Right forelimb (tissue), 1 donor: Measurements from ENCODE around the gene ARL17B.
"Not testable (repeated sequence)": the region's sequence is repeated elsewhere in the genome, so short reads cannot be mapped to it uniquely, and the experiment has no call there.

ENCODE experiments used
- DNase-seq: peaks from one replicate; pipeline ENCODE4 v3.0.0-alpha.2; 2018

Gene ARL17B

DNA sequence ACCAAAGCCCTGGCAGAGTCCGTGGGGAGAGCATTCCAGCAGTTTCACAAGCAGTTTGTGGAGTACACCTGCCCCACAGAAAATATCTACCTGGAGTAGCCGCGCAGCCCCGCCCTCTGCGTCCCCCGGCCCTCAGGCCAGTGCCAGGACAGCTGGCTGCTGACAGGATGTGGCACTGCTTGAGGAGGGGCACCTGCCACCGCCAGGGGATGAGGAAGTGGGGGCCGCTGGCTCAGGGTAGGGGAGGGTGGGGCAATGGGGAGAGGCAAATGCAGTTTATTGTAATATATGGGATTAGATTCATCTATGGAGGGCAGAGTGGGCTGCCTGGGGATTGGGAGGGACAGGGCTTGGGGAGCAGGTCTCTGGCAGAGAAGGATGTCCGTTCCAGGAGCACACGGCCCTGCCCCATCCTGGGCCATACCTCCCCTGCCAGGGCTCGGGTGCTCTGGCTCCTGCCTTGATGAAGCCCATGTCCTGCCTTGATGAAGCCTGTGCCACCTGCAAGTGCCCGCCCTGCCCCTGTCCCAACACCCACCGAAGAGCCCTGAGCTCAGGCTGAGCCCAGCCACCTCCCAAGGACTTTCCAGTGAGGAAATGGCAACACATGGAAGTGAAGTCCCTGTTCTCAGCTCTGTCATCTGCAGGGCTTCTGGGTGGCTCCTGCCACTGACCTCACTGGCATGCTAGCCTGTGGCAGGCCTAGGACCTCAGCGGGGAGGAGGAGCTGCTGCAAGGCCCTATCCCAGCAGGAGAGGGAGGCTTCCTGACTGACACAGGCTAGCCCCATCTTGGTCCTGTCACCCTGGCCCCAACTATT, 116.4 kb downstream of the ARL17B start:
- DNase-seq = not testable (repeated sequence)

DNA sequence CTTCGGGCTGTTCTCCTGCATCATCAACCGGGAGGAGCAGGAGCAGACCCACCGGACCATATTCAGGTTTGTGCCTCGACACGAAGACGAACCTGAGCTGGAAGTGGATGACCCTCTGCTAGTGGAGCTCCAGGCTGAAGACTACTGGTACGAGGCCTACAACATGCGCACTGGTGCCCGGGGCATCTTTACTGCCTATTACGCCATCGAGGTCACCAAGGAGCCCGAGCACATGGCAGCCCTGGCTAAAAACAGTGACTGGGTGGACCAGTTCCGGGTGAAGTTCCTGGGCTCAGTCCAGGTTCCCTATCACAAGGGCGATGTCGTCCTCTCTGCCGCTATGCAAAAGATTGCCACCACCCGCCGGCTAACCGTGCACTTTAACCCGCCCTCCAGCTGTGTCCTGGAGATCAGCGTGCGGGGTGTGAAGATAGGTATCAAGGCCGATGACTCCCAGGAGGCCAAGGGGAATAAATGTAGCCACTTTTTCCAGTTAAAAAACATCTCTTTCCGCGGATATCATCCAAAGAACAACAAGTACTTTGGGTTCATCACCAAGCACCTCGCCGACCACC, 117.1 kb downstream of the ARL17B start:
- not testable (repeated sequence) for DNase-seq

DNA sequence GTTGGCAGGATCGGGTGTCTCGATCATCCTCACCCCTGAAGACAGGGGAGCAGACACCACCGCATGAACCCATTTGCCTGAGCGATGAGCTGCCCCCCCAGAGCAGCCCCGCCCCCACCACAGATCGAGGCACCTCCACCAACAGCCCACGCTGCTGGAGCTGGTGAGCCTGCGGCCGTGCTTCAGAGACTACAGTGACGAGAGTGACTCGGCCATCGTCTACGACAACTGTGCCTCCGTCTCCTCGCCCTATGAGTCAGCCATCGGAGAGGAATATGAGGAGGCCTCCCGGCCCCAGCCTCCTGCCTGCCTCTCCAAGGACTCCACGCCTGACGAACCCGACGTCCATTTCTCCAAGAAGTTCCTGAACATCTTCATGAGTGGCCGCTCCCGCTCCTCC, 117.6 kb downstream of the ARL17B start:
- DNase-seq = not testable (repeated sequence)

DNA sequence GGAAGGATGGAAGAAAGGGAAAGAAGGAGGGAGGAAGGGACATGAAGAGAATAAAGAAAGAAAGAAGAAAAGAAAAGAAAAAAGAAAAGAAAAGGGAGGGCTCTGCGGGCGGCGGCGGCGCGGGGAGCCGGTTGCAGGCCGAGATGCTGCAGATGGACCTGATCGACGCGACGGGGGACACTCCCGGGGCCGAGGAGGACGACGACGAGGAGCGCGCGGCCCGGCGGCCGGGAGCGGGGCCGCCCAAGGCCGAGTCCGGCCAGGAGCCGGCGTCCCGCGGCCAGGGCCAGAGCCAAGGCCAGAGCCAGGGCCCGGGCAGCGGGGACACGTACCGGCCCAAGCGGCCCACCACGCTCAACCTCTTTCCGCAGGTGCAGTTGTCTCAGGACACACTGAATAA, 118.1 kb downstream of the ARL17B start:
- DNase-seq = not testable (repeated sequence)

DNA sequence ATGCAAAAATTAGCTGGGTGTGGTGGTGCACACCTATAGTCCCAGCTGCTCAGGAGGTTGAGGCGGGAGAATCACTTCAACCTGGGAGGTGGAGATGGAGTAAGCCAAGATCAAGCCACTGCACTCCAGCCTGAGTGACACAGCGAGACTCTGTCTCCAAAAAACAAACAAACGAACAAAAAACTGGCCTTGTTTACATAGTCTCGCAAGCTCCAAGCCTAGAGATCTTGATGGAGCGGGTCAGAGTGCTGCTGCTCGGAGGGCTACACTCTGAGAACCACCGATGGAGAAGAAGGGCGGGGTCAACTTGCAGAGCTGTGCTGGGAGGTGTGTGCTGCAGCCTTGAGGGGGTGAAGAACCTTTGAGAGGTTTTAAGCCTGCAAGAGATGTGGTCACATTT, 130.2 kb downstream of the ARL17B start:
- not testable (repeated sequence) for DNase-seq

DNA sequence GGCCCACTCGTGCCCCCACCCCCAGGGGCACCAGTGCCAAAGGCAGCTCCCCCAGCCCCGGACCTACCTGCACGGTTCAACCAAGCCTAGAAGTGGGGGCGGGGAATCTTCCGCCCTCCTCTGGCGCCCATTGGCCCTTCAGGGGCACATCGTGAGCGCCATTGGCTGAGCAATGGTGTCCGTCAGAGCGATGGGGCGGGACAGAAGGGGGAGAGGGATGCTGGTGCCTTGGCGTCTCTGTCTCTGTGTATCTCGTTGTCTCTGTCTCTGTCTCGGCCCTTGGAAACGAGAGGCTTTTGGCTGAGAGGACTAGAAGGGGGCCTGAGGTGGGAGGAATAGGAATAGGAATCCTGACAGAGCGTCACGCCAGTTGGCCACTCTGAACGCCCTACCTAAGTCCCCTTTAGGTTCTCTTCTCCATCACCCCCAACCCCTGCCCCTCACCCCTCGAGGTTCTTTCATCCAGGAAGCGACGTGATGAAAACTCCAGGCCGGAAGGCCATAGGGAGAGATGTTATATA, 136.2 kb downstream of the ARL17B start:
- peak; percentile 96 for DNase-seq

DNA sequence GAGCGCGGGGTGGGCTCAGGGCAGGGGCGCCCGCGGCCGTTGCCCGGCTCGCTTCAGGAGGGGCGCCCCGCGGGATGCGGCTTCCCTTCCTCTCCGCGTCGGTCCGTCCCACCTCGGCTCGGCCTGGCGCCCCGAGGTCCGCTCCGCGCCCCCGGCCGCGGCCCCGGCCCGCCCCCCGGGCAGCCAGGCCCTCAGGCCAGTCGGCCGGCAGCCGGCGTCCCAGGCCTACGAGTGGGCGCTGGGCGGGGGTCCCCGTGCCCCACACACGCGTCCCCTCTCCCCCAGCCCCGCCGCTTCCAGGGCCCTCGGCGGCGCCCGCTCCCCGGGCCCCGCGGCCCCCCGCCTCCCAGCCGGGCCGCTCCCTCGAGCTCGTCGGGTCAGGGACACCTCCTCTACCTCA, 136.7 kb downstream of the ARL17B start:
- DNase-seq = not testable (repeated sequence)
